GM18870 (cell line): ENCODE results near the gene FOXB1.

Experiments used
- ATAC-seq: cut with Tn5 transposase; IDR thresholded peaks from one replicate; pipeline ENCODE4 v1.9.1; 2021; ENCODE audit warnings: moderate library complexity; ENCODE audit not compliant: unreplicated experiment

The FOXB1 gene

GRCh38 chr15:59998305-59998949, 5.7 kb upstream of the FOXB1 start:
- no peak for ATAC-seq

- no peak for ATAC-seq
These were observed 5.0 kb upstream of the FOXB1 start for GRCh38 chr15:59998950-59999611.

GRCh38 chr15:59999612-60000112, 4.4 kb upstream of the FOXB1 start:
- no peak for ATAC-seq

GRCh38 chr15:60000113-60000823, 3.8 kb upstream of the FOXB1 start:
- ATAC-seq = no peak

GRCh38 chr15:60000824-60001609, 3.1 kb upstream of the FOXB1 start:
- no peak for ATAC-seq

- ATAC-seq = no peak
These were observed 2.2 kb upstream of the FOXB1 start for GRCh38 chr15:60001610-60002527.

GRCh38 chr15:60002528-60003218, 1.4 kb upstream of the FOXB1 start:
- ATAC-seq = no peak

GRCh38 chr15:60003243-60004008, 685 bp upstream of the FOXB1 start:
- ATAC-seq = no peak

- ATAC-seq = no peak
These were observed 788 bp downstream of the FOXB1 start for GRCh38 chr15:60004846-60005351.

GRCh38 chr15:60005352-60006202, 1.5 kb downstream of the FOXB1 start:
- ATAC-seq = no peak

- ATAC-seq = no peak
These were observed 2.2 kb downstream of the FOXB1 start for GRCh38 chr15:60006203-60006862.

GRCh38 chr15:60006873-60007272, 2.8 kb downstream of the FOXB1 start:
- no peak for ATAC-seq

- ATAC-seq = no peak
These were observed 5.2 kb downstream of the FOXB1 start for GRCh38 chr15:60009124-60009960.

GRCh38 chr15:60009980-60010732, 6.0 kb downstream of the FOXB1 start:
- ATAC-seq = no peak

- no peak for ATAC-seq
These were observed 6.7 kb downstream of the FOXB1 start for GRCh38 chr15:60010858-60011257.

- no peak for ATAC-seq
These were observed 8.6 kb downstream of the FOXB1 start for GRCh38 chr15:60012695-60013094.
